GM23338 (cell line): ENCODE data around the gene COMTD1.

ENCODE experiments used
- CREB1 ChIP-seq: fragments of 250-450 bp; sonication (Bioruptor Pico); IDR thresholded peaks from 2 replicates; pipeline ENCODE4 v1.5.0; 2020; ENCODE audit warnings: low read depth, mild to moderate bottlenecking, moderate library complexity
- CTCF ChIP-seq, 2 experiments: fragments of 200-600 bp in 1 of 2; sonication (generic) in 1 of 2; conservative IDR thresholded peaks; 2 replicates each; pipeline versions ENCODE4 v1.5.1 to v1.6.1; 2016 to 2017; ENCODE audit warnings: antibody characterized with exemption in 2 of 2, low read depth in 2 of 2, mild to moderate bottlenecking in 2 of 2, moderate library complexity in 1 of 2
- ETS1 ChIP-seq: IDR thresholded peaks from 2 replicates; pipeline ENCODE4 v1.6.1; 2016; ENCODE audit warnings: antibody characterized with exemption
- EZH2 ChIP-seq: fragments of 200-600 bp; sonication (generic); IDR thresholded peaks from one replicate; pipeline ENCODE4 v1.8.0; 2017; ENCODE audit warnings: antibody characterized with exemption, mild to moderate bottlenecking, low read depth; ENCODE audit not compliant: unreplicated experiment
- EZH2phosphoT487 ChIP-seq: fragments of 200-600 bp; sonication (generic); IDR thresholded peaks from one replicate; pipeline ENCODE4 v1.8.1; 2018; ENCODE audit warnings: antibody characterized with exemption; ENCODE audit not compliant: unreplicated experiment
- JUNB ChIP-seq: IDR thresholded peaks from one replicate; pipeline ENCODE4 v1.6.1; 2016; ENCODE audit warnings: antibody characterized with exemption; ENCODE audit not compliant: unreplicated experiment
- NANOG ChIP-seq: IDR thresholded peaks from 2 replicates; pipeline ENCODE4 v1.6.1; 2016; ENCODE audit warnings: antibody characterized with exemption, borderline replicate concordance
- POLR2AphosphoS5 ChIP-seq: IDR thresholded peaks from 2 replicates; pipeline ENCODE4 v1.6.1; 2016; ENCODE audit warnings: antibody characterized with exemption, low read depth
- REST ChIP-seq: IDR thresholded peaks from one replicate; pipeline ENCODE4 v1.6.1; 2018; ENCODE audit warnings: antibody characterized with exemption; ENCODE audit not compliant: unreplicated experiment
- STAT1 ChIP-seq: IDR thresholded peaks from one replicate; pipeline ENCODE4 v1.6.1; 2016; ENCODE audit warnings: antibody characterized with exemption; ENCODE audit not compliant: unreplicated experiment
- ZNF114 ChIP-seq: fragments of 250-450 bp; sonication (Bioruptor Pico); IDR thresholded peaks from 2 replicates; pipeline ENCODE4 v1.5.0; 2020; ENCODE audit warnings: mild to moderate bottlenecking, moderate library complexity
- ZNF462 ChIP-seq: fragments of 250-450 bp; sonication (Bioruptor Pico); IDR thresholded peaks from 2 replicates; pipeline ENCODE4 v1.5.0; 2020; ENCODE audit warnings: mild to moderate bottlenecking, moderate library complexity

GRCh38 chr10:75283078-75283670 lies 47.4 kb upstream of the COMTD1 start:
- TF ChIP-seq EZH2 (no peak), CTCF (conservative IDR thresholded peaks at IDR 0.05; ENCODE audit: low read depth in 2 of 2) (0 out of 4 replicates have a peak, but pooled peaks of 1 of the 2 experiments have one; percentile 2), CREB1 (CRISPR knock-in tag) (no peak), ZNF114 (CRISPR knock-in tag) (no peak), POLR2AphosphoS5 (no peak), REST (no peak), EZH2phosphoT487 (no peak), JUNB (no peak), ZNF462 (no peak), ETS1 (no peak), STAT1 (no peak), NANOG (no peak)
